Testis (tissue), 2 donors: ENCODE results near the gene RASL10A.

ENCODE experiments used
- POLR2A ChIP-seq: fragments of 450-650 bp; IDR thresholded peaks from one replicate; pipeline ENCODE4 v1.6.1; 2017; ENCODE audit warnings: antibody characterized with exemption, mild to moderate bottlenecking, moderate library complexity
- TF ChIP-seq, protein P1 (sequence below), 3 experiments: fragments of 450-650 bp in 2 of 3; fragments of 200-600 bp in 1 of 3; sonication (generic) in 1 of 3; IDR thresholded peaks; one replicate each; pipeline ENCODE4 v1.5.1; 2016 to 2019; ENCODE audit warnings: antibody characterized with exemption in 3 of 3, mild to moderate bottlenecking in 2 of 3, moderate library complexity in 1 of 3

DNA sequence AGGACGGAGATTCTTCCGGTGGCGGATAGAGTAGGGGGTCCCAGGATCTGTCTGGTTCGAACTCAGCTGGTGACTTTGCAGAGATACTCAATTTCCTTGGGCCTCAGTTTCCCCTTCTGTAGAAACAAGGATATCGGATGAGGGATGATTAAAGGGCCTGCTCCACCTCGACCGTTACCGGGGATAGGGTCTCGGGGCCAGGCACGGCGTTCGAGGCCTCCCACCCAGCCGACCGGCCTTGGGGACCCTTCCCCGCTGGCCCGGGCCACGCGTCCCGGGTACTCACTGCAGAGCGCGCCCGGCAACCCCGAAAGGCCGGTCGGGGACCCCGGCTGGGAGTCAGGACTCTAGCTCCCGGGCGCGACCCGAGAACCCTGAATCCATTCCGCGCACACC lies 48.0 kb downstream of the RASL10A start:
- no peak for TF ChIP-seq POLR2A
- TF ChIP-seq, protein P1, sequence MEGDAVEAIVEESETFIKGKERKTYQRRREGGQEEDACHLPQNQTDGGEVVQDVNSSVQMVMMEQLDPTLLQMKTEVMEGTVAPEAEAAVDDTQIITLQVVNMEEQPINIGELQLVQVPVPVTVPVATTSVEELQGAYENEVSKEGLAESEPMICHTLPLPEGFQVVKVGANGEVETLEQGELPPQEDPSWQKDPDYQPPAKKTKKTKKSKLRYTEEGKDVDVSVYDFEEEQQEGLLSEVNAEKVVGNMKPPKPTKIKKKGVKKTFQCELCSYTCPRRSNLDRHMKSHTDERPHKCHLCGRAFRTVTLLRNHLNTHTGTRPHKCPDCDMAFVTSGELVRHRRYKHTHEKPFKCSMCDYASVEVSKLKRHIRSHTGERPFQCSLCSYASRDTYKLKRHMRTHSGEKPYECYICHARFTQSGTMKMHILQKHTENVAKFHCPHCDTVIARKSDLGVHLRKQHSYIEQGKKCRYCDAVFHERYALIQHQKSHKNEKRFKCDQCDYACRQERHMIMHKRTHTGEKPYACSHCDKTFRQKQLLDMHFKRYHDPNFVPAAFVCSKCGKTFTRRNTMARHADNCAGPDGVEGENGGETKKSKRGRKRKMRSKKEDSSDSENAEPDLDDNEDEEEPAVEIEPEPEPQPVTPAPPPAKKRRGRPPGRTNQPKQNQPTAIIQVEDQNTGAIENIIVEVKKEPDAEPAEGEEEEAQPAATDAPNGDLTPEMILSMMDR (IDR thresholded peaks at IDR 0.05), result no peak
